ENCODE data around the gene AKR1C2. TPM values are rescaled to one million over a fixed set of nuclear protein-coding genes. Genes with fewer than 3 reads are reported as not detected.
"Not testable (repeated sequence)": the region's sequence is repeated elsewhere in the genome, so short reads cannot be mapped to it uniquely, and the experiment has no call there.

Gene AKR1C2
- total RNA-seq, 1 donor from 2014 or later: 2.6 TPM

GRCh38 chr10:5002013-5002727 lies 1.5 kb downstream of the AKR1C2 start:
- no peak for TF ChIP-seq CTCF (IDR thresholded peaks at IDR 0.05; ENCODE audit: unreplicated experiment)
- H3K27me3 Mint-ChIP-seq (ENCODE audit: low read depth): no peaks in the 10 kb centered on the region
- DNase-seq (ENCODE audit: low spot score in 2 of 2, unreplicated experiment in 2 of 2): no peak
- no peaks in the 10 kb centered on the region for H3K36me3 Mint-ChIP-seq
- no peak overlapping the region for H3K27ac Mint-ChIP-seq
- H3K9me3 Mint-ChIP-seq: peaks cover 4% of the 10 kb centered on the region
- no peak overlapping the region for H3K4me3 Mint-ChIP-seq
- no peaks in the 10 kb centered on the region for H3K4me1 Mint-ChIP-seq

- no peaks in the 10 kb centered on the region for H3K27me3 Mint-ChIP-seq (ENCODE audit: low read depth)
- H3K9me3 Mint-ChIP-seq: peaks cover 10% of the 10 kb centered on the region
- H3K36me3 Mint-ChIP-seq: no peaks in the 10 kb centered on the region
Observed at GRCh38 chr10:4998671-4999070, 5.0 kb downstream of the AKR1C2 start.

GRCh38 chr10:4994260-4994659 lies 9.4 kb downstream of the AKR1C2 start:
- H3K27ac Mint-ChIP-seq; H3K27me3 Mint-ChIP-seq (ENCODE audit: low read depth); H3K4me3 Mint-ChIP-seq; H3K4me1 Mint-ChIP-seq; DNase-seq (ENCODE audit: low spot score in 2 of 2, unreplicated experiment in 2 of 2); H3K36me3 Mint-ChIP-seq: not testable (repeated sequence)
- H3K9me3 Mint-ChIP-seq: peaks cover 12% of the 10 kb centered on the region

More at GRCh38 chr10:4998671-4999070, 5.0 kb downstream of the AKR1C2 start:
- no peak for TF ChIP-seq CTCF (IDR thresholded peaks at IDR 0.05; ENCODE audit: unreplicated experiment)
- H3K27ac Mint-ChIP-seq: no peak overlapping the region
- no peak for DNase-seq (ENCODE audit: low spot score in 2 of 2, unreplicated experiment in 2 of 2)
- no peaks in the 10 kb centered on the region for H3K4me1 Mint-ChIP-seq
- no peak overlapping the region for H3K4me3 Mint-ChIP-seq

GRCh38 chr10:4992564-4992963 lies 11.1 kb downstream of the AKR1C2 start:
- peaks cover 12% of the 10 kb centered on the region for H3K9me3 Mint-ChIP-seq
- H3K27ac Mint-ChIP-seq; H3K4me1 Mint-ChIP-seq; DNase-seq (ENCODE audit: low spot score in 2 of 2, unreplicated experiment in 2 of 2); H3K36me3 Mint-ChIP-seq; H3K27me3 Mint-ChIP-seq (ENCODE audit: low read depth); H3K4me3 Mint-ChIP-seq: not testable (repeated sequence)

GRCh38 chr10:4991463-4991862 lies 12.2 kb downstream of the AKR1C2 start:
- H3K9me3 Mint-ChIP-seq: peaks cover 12% of the 10 kb centered on the region
- H3K27me3 Mint-ChIP-seq (ENCODE audit: low read depth); H3K4me3 Mint-ChIP-seq; DNase-seq (ENCODE audit: low spot score in 2 of 2, unreplicated experiment in 2 of 2); H3K36me3 Mint-ChIP-seq; H3K4me1 Mint-ChIP-seq; H3K27ac Mint-ChIP-seq: not testable (repeated sequence)

- peaks cover 23% of the 10 kb centered on the region for H3K9me3 Mint-ChIP-seq
- H3K4me1 Mint-ChIP-seq: no peaks in the 10 kb centered on the region
- TF ChIP-seq CTCF (IDR thresholded peaks at IDR 0.05; ENCODE audit: unreplicated experiment): no peak
- peaks cover 1% of the 10 kb centered on the region for H3K36me3 Mint-ChIP-seq
- H3K27ac Mint-ChIP-seq: no peak overlapping the region
- no peak overlapping the region for H3K4me3 Mint-ChIP-seq
- no peaks in the 10 kb centered on the region for H3K27me3 Mint-ChIP-seq (ENCODE audit: low read depth)
- no peak for DNase-seq (ENCODE audit: low spot score in 2 of 2, unreplicated experiment in 2 of 2)
Observed at GRCh38 chr10:4990217-4990616, 13.4 kb downstream of the AKR1C2 start.

- H3K27me3 Mint-ChIP-seq (ENCODE audit: low read depth); DNase-seq (ENCODE audit: low spot score in 2 of 2, unreplicated experiment in 2 of 2); H3K27ac Mint-ChIP-seq; H3K4me1 Mint-ChIP-seq; H3K4me3 Mint-ChIP-seq; H3K36me3 Mint-ChIP-seq: not testable (repeated sequence)
- peaks cover 20% of the 10 kb centered on the region for H3K9me3 Mint-ChIP-seq
Observed at GRCh38 chr10:4988000-4988641, 15.5 kb downstream of the AKR1C2 start.
